ENCODE measurements around the gene TRMT10B. TPM values are rescaled to one million over a fixed set of nuclear protein-coding genes. Genes with fewer than 3 reads are reported as not detected.
"Not testable (repeated sequence)": the region's sequence is repeated elsewhere in the genome, so short reads cannot be mapped to it uniquely, and the experiment has no call there.

Gene TRMT10B
- total RNA-seq, 1 donor: 2.2 TPM

- DNase-seq (ENCODE audit: low read depth): peak; percentile 82
Observed at GRCh38 chr9:37747271-37747753, 6.3 kb upstream of the TRMT10B start.

GRCh38 chr9:37749129-37749528 is 4.5 kb upstream of the TRMT10B start:
- no peak for DNase-seq (ENCODE audit: low read depth)
- TF ChIP-seq CTCF (IDR thresholded peaks at IDR 0.05; ENCODE audit: insufficient read depth, low read depth, low read length): no peak

More at GRCh38 chr9:37747271-37747753, 6.3 kb upstream of the TRMT10B start:
- TF ChIP-seq CTCF (IDR thresholded peaks at IDR 0.05; ENCODE audit: insufficient read depth, low read depth, low read length): peak; percentile 98
- H3K4me3 ChIP-seq (ENCODE audit: low read depth, low read length): no peak overlapping the region

GRCh38 chr9:37751186-37751585 is 2.4 kb upstream of the TRMT10B start:
- no peak for DNase-seq (ENCODE audit: low read depth)
- H3K4me3 ChIP-seq (ENCODE audit: low read depth, low read length): no peak overlapping the region
- no peak for TF ChIP-seq CTCF (IDR thresholded peaks at IDR 0.05; ENCODE audit: insufficient read depth, low read depth, low read length)

More at GRCh38 chr9:37749129-37749528, 4.5 kb upstream of the TRMT10B start:
- no peak overlapping the region for H3K4me3 ChIP-seq (ENCODE audit: low read depth, low read length)

- not testable (repeated sequence) for DNase-seq (ENCODE audit: low read depth); H3K4me3 ChIP-seq (ENCODE audit: low read depth, low read length)
Observed at GRCh38 chr9:37751704-37752103, 1.9 kb upstream of the TRMT10B start.

- not testable (repeated sequence) for DNase-seq (ENCODE audit: low read depth); H3K4me3 ChIP-seq (ENCODE audit: low read depth, low read length)
Observed at GRCh38 chr9:37752112-37752511, 1.5 kb upstream of the TRMT10B start.

GRCh38 chr9:37752642-37753488 is 740 bp upstream of the TRMT10B start:
- no peak for TF ChIP-seq CTCF (IDR thresholded peaks at IDR 0.05; ENCODE audit: insufficient read depth, low read depth, low read length)
- peak overlapping the region; percentile 80 for H3K4me3 ChIP-seq (ENCODE audit: low read depth, low read length)
- DNase-seq (ENCODE audit: low read depth): no peak

- TF ChIP-seq CTCF (IDR thresholded peaks at IDR 0.05; ENCODE audit: insufficient read depth, low read depth, low read length): no peak
- DNase-seq (ENCODE audit: low read depth): no peak
Observed at GRCh38 chr9:37758747-37759146, 5.1 kb downstream of the TRMT10B start.

More at GRCh38 chr9:37758747-37759146, 5.1 kb downstream of the TRMT10B start:
- H3K4me3 ChIP-seq (ENCODE audit: low read depth, low read length): no peak overlapping the region
